ENCODE measurements around the gene RORB.

Gene RORB

GRCh38 chr9:74498621-74499095 is 1.5 kb downstream of the RORB start:
- no peak for ATAC-seq (replicated peaks; ENCODE audit: extremely low read depth, poor library complexity, severe bottlenecking)
- Mint-ChIP-seq H3K36me3 (ENCODE audit: insufficient read depth) (peaks cover 4% of the 10 kb centered on the region), H3K27ac (ENCODE audit: low read depth) (no peak overlapping the region), H3K4me1 (peaks cover 27% of the 10 kb centered on the region), H3K27me3 (peaks cover 57% of the 10 kb centered on the region), H3K4me3 (peak overlapping the region; percentile 74), H3K9me3 (no peaks in the 10 kb centered on the region)
- no peak for DNase-seq (ENCODE audit: low spot score in 2 of 2)

GRCh38 chr9:74499111-74499601 is 2.0 kb downstream of the RORB start:
- peaks cover 27% of the 10 kb centered on the region for H3K4me1 Mint-ChIP-seq
- ATAC-seq (replicated peaks; ENCODE audit: extremely low read depth, poor library complexity, severe bottlenecking), result no peak
- H3K9me3 Mint-ChIP-seq, result no peaks in the 10 kb centered on the region
- no peak for DNase-seq (ENCODE audit: low spot score in 2 of 2)
- H3K27me3 Mint-ChIP-seq, result peaks cover 57% of the 10 kb centered on the region
- peaks cover 4% of the 10 kb centered on the region for H3K36me3 Mint-ChIP-seq (ENCODE audit: insufficient read depth)
- H3K4me3 Mint-ChIP-seq, result peak overlapping the region; percentile 74
- no peak overlapping the region for H3K27ac Mint-ChIP-seq (ENCODE audit: low read depth)

- no peak for ATAC-seq (replicated peaks; ENCODE audit: extremely low read depth, poor library complexity, severe bottlenecking)
- Mint-ChIP-seq H3K9me3 (no peaks in the 10 kb centered on the region), H3K4me3 (no peak overlapping the region), H3K27me3 (peaks cover 57% of the 10 kb centered on the region), H3K27ac (ENCODE audit: low read depth) (no peak overlapping the region), H3K4me1 (peaks cover 27% of the 10 kb centered on the region), H3K36me3 (ENCODE audit: insufficient read depth) (peaks cover 4% of the 10 kb centered on the region)
- no peak for DNase-seq (ENCODE audit: low spot score in 2 of 2)
Observed at GRCh38 chr9:74499770-74500583, 2.8 kb downstream of the RORB start.

GRCh38 chr9:74500584-74500924 is 3.4 kb downstream of the RORB start:
- no peak for DNase-seq (ENCODE audit: low spot score in 2 of 2)
- no peaks in the 10 kb centered on the region for H3K9me3 Mint-ChIP-seq
- H3K27ac Mint-ChIP-seq (ENCODE audit: low read depth), result no peak overlapping the region
- H3K36me3 Mint-ChIP-seq (ENCODE audit: insufficient read depth), result peaks cover 4% of the 10 kb centered on the region
- H3K4me3 Mint-ChIP-seq, result no peak overlapping the region
- H3K4me1 Mint-ChIP-seq, result peaks cover 27% of the 10 kb centered on the region
- H3K27me3 Mint-ChIP-seq, result peaks cover 57% of the 10 kb centered on the region
- no peak for ATAC-seq (replicated peaks; ENCODE audit: extremely low read depth, poor library complexity, severe bottlenecking)

GRCh38 chr9:74501570-74501969 is 4.4 kb downstream of the RORB start:
- DNase-seq (ENCODE audit: low spot score in 2 of 2), result no peak
- H3K27me3 Mint-ChIP-seq, result peaks cover 52% of the 10 kb centered on the region
- no peak for ATAC-seq (replicated peaks; ENCODE audit: extremely low read depth, poor library complexity, severe bottlenecking)

GRCh38 chr9:74503219-74503618 is 6.1 kb downstream of the RORB start:
- H3K36me3 Mint-ChIP-seq (ENCODE audit: insufficient read depth), result no peaks in the 10 kb centered on the region
- H3K27me3 Mint-ChIP-seq, result peaks cover 35% of the 10 kb centered on the region
- no peaks in the 10 kb centered on the region for H3K9me3 Mint-ChIP-seq
- ATAC-seq (replicated peaks; ENCODE audit: extremely low read depth, poor library complexity, severe bottlenecking), result no peak
- H3K4me3 Mint-ChIP-seq, result no peak overlapping the region
- H3K27ac Mint-ChIP-seq (ENCODE audit: low read depth), result no peak overlapping the region
- DNase-seq (ENCODE audit: low spot score in 2 of 2), result no peak
- peaks cover 11% of the 10 kb centered on the region for H3K4me1 Mint-ChIP-seq

More at GRCh38 chr9:74501570-74501969, 4.4 kb downstream of the RORB start:
- peaks cover 24% of the 10 kb centered on the region for H3K4me1 Mint-ChIP-seq
- H3K36me3 Mint-ChIP-seq (ENCODE audit: insufficient read depth), result peaks cover 4% of the 10 kb centered on the region
- H3K9me3 Mint-ChIP-seq, result no peaks in the 10 kb centered on the region
- H3K4me3 Mint-ChIP-seq, result no peak overlapping the region
- no peak overlapping the region for H3K27ac Mint-ChIP-seq (ENCODE audit: low read depth)

GRCh38 chr9:74503666-74504065 is 6.5 kb downstream of the RORB start:
- H3K27ac Mint-ChIP-seq (ENCODE audit: low read depth), result no peak overlapping the region
- H3K36me3 Mint-ChIP-seq (ENCODE audit: insufficient read depth), result no peaks in the 10 kb centered on the region
- H3K4me3 Mint-ChIP-seq, result no peak overlapping the region
- H3K4me1 Mint-ChIP-seq, result peaks cover 11% of the 10 kb centered on the region
- no peaks in the 10 kb centered on the region for H3K9me3 Mint-ChIP-seq
- ATAC-seq (replicated peaks; ENCODE audit: extremely low read depth, poor library complexity, severe bottlenecking), result no peak
- DNase-seq (ENCODE audit: low spot score in 2 of 2), result no peak
- peaks cover 31% of the 10 kb centered on the region for H3K27me3 Mint-ChIP-seq

- no peak for ATAC-seq (replicated peaks; ENCODE audit: extremely low read depth, poor library complexity, severe bottlenecking)
- no peak overlapping the region for H3K4me3 Mint-ChIP-seq
- no peaks in the 10 kb centered on the region for H3K4me1 Mint-ChIP-seq
- no peak overlapping the region for H3K27ac Mint-ChIP-seq (ENCODE audit: low read depth)
- no peaks in the 10 kb centered on the region for H3K36me3 Mint-ChIP-seq (ENCODE audit: insufficient read depth)
- H3K27me3 Mint-ChIP-seq, result no peaks in the 10 kb centered on the region
- no peak for DNase-seq (ENCODE audit: low spot score in 2 of 2)
- H3K9me3 Mint-ChIP-seq, result no peaks in the 10 kb centered on the region
Observed at GRCh38 chr9:74511333-74511732, 14.2 kb downstream of the RORB start.

GRCh38 chr9:74512416-74512815 is 15.3 kb downstream of the RORB start:
- Mint-ChIP-seq H3K4me3 (no peak overlapping the region), H3K27me3 (no peaks in the 10 kb centered on the region), H3K36me3 (ENCODE audit: insufficient read depth) (no peaks in the 10 kb centered on the region)

GRCh38 chr9:74513221-74513620 is 16.1 kb downstream of the RORB start:
- H3K4me1 Mint-ChIP-seq, result no peaks in the 10 kb centered on the region
- no peak overlapping the region for H3K27ac Mint-ChIP-seq (ENCODE audit: low read depth)
- ATAC-seq (replicated peaks; ENCODE audit: extremely low read depth, poor library complexity, severe bottlenecking), result no peak
- H3K4me3 Mint-ChIP-seq, result no peak overlapping the region
- H3K27me3 Mint-ChIP-seq, result no peaks in the 10 kb centered on the region
- DNase-seq (ENCODE audit: low spot score in 2 of 2), result no peak
- H3K9me3 Mint-ChIP-seq, result no peaks in the 10 kb centered on the region
- no peaks in the 10 kb centered on the region for H3K36me3 Mint-ChIP-seq (ENCODE audit: insufficient read depth)

More at GRCh38 chr9:74512416-74512815, 15.3 kb downstream of the RORB start:
- no peak for DNase-seq (ENCODE audit: low spot score in 2 of 2)
- H3K4me1 Mint-ChIP-seq, result no peaks in the 10 kb centered on the region
- no peak for ATAC-seq (replicated peaks; ENCODE audit: extremely low read depth, poor library complexity, severe bottlenecking)
- no peaks in the 10 kb centered on the region for H3K9me3 Mint-ChIP-seq
- no peak overlapping the region for H3K27ac Mint-ChIP-seq (ENCODE audit: low read depth)

- ATAC-seq (replicated peaks; ENCODE audit: extremely low read depth, poor library complexity, severe bottlenecking), result no peak
- no peak overlapping the region for H3K4me3 Mint-ChIP-seq
- H3K9me3 Mint-ChIP-seq, result peaks cover 5% of the 10 kb centered on the region
- DNase-seq (ENCODE audit: low spot score in 2 of 2), result no peak
- no peaks in the 10 kb centered on the region for H3K27me3 Mint-ChIP-seq
- no peak overlapping the region for H3K27ac Mint-ChIP-seq (ENCODE audit: low read depth)
- H3K36me3 Mint-ChIP-seq (ENCODE audit: insufficient read depth), result no peaks in the 10 kb centered on the region
- no peaks in the 10 kb centered on the region for H3K4me1 Mint-ChIP-seq
Observed at GRCh38 chr9:74517188-74517587, 20.1 kb downstream of the RORB start.

- no peaks in the 10 kb centered on the region for H3K4me1 Mint-ChIP-seq
- no peaks in the 10 kb centered on the region for H3K27me3 Mint-ChIP-seq
- H3K9me3 Mint-ChIP-seq, result peaks cover 11% of the 10 kb centered on the region
- ATAC-seq (replicated peaks; ENCODE audit: extremely low read depth, poor library complexity, severe bottlenecking), result no peak
- H3K36me3 Mint-ChIP-seq (ENCODE audit: insufficient read depth), result no peaks in the 10 kb centered on the region
- H3K4me3 Mint-ChIP-seq, result no peak overlapping the region
- no peak overlapping the region for H3K27ac Mint-ChIP-seq (ENCODE audit: low read depth)
- no peak for DNase-seq (ENCODE audit: low spot score in 2 of 2)
Observed at GRCh38 chr9:74519419-74519818, 22.3 kb downstream of the RORB start.

- no peak for ATAC-seq (replicated peaks; ENCODE audit: extremely low read depth, poor library complexity, severe bottlenecking)
- peaks cover 11% of the 10 kb centered on the region for H3K9me3 Mint-ChIP-seq
- H3K27ac Mint-ChIP-seq (ENCODE audit: low read depth), result no peak overlapping the region
- no peak for DNase-seq (ENCODE audit: low spot score in 2 of 2)
- no peaks in the 10 kb centered on the region for H3K4me1 Mint-ChIP-seq
- no peaks in the 10 kb centered on the region for H3K36me3 Mint-ChIP-seq (ENCODE audit: insufficient read depth)
- H3K27me3 Mint-ChIP-seq, result no peaks in the 10 kb centered on the region
- H3K4me3 Mint-ChIP-seq, result no peak overlapping the region
Observed at GRCh38 chr9:74521009-74521408, 23.9 kb downstream of the RORB start.
